Activated CD8-positive, alpha-beta memory T cell treated with anti-CD3 and anti-CD28 coated beads for 1 hour (primary cell): Measurements from ENCODE around the gene DGUOK.

Experiments used
- DNase-seq, 2 donors: peaks; one replicate each; pipeline ENCODE4 v3.0.0-alpha.2; 2020; ENCODE audit warnings: low read depth in 1 of 2; ENCODE audit errors: extremely low read depth in 1 of 2

Gene DGUOK

GRCh38 chr2:73946215-73946614, 19.5 kb downstream of the DGUOK start:
- no peak for DNase-seq

GRCh38 chr2:73946666-73947065, 20.0 kb downstream of the DGUOK start:
- no peak for DNase-seq

GRCh38 chr2:73947412-73948018, 20.8 kb downstream of the DGUOK start:
- DNase-seq, result no peak

- no peak for DNase-seq
Measured at GRCh38 chr2:73949802-73950201, 23.1 kb downstream of the DGUOK start.

- DNase-seq, result no peak
Measured at GRCh38 chr2:73952499-73953446, 26.1 kb downstream of the DGUOK start.

GRCh38 chr2:73956218-73956865, 29.7 kb downstream of the DGUOK start:
- no peak for DNase-seq

GRCh38 chr2:73961274-73961673, 34.6 kb downstream of the DGUOK start:
- DNase-seq, result no peak

GRCh38 chr2:73961823-73962615, 35.3 kb downstream of the DGUOK start:
- DNase-seq, result no peak

- no peak for DNase-seq
Measured at GRCh38 chr2:73962798-73963197, 36.1 kb downstream of the DGUOK start.

GRCh38 chr2:73963385-73964120, 36.9 kb downstream of the DGUOK start:
- no peak for DNase-seq

GRCh38 chr2:73964223-73964622, 37.5 kb downstream of the DGUOK start:
- no peak for DNase-seq

GRCh38 chr2:73965053-73965452, 38.4 kb downstream of the DGUOK start:
- DNase-seq, result no peak

GRCh38 chr2:73968357-73968937, 41.8 kb downstream of the DGUOK start:
- DNase-seq, result no peak

GRCh38 chr2:73969356-73969755, 42.7 kb downstream of the DGUOK start:
- no peak for DNase-seq

- no peak for DNase-seq
Measured at GRCh38 chr2:73970141-73970803, 43.6 kb downstream of the DGUOK start.

- DNase-seq, result peak in 1 of 2 donors; percentile 22
Measured at GRCh38 chr2:73970850-73971471, 44.3 kb downstream of the DGUOK start.

GRCh38 chr2:73971722-73972121, 45.0 kb downstream of the DGUOK start:
- DNase-seq, result no peak

GRCh38 chr2:73972846-73973245, 46.2 kb downstream of the DGUOK start:
- no peak for DNase-seq

- no peak for DNase-seq
Measured at GRCh38 chr2:73975731-73976130, 49.1 kb downstream of the DGUOK start.
